ENCODE results near the gene FAM171A2.
"Not testable (repeated sequence)": the region's sequence is repeated elsewhere in the genome, so short reads cannot be mapped to it uniquely, and the experiment has no call there.

Gene FAM171A2

GRCh38 chr17:44360144-44360533 is 3.5 kb downstream of the FAM171A2 start:
- no peak for DNase-seq

DNA sequence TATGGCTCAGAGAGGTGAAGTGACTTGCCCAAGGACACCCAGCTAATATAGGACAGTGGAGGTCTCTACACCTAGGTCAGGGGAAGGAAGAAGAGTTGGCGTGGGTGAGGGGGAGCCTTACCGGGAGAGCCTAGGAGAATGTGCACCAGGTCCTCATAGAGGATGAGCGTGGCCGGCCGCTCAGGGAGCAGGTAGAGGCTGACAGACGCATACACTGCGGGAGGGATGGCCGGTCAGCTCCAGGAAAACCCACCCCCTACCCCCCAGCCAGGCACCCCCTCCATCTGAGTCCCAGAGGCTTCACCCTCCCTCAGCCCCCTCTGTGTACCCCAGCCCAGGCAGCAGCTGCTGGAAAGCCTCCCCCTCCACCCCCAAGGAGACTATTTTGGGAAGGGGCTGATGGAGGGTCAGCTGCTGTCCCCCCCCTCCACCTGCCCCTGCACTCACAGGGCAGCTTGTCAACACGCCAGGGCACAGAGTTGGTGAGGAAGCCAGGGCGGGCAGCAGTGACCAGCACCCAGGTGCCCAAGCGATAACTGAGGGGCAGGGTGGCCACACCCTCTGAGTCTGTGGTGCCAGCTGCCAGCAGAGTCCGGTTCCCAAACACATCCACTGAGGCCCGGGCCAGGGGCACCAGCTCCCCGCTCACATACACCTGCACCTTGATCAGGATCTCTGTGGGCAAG is 4.1 kb downstream of the FAM171A2 start:
- no peak for DNase-seq

- DNase-seq = no peak
These were observed 4.6 kb downstream of the FAM171A2 start for GRCh38 chr17:44359006-44359405.

GRCh38 chr17:44358066-44358465 is 5.6 kb downstream of the FAM171A2 start:
- DNase-seq = no peak

GRCh38 chr17:44356241-44356640 is 7.4 kb downstream of the FAM171A2 start:
- no peak for DNase-seq

DNA sequence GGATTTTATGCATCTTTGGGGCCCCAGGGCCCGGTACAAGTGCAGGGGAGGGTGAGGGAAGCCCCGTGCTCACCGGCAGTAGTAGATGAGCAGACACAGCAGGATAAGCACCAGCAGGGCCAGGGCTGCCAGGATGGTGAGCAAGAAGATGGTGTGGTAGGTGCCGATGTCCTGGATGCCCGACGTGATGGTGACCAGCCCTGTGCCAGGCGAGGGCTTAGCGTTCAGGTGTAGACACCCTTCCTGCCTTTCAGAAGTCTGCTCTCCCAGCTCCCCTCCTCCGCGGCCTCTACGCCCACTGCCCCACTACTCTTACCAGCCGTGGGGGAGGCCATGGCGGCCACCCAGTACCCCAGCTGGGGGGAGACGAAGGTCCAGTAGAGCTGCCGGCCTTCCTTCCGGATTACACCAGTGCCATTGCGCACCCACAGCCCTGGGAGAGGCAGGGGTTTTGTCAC is 8.0 kb downstream of the FAM171A2 start:
- DNase-seq = no peak

GRCh38 chr17:44354582-44355561 is 8.8 kb downstream of the FAM171A2 start:
- DNase-seq = no peak

GRCh38 chr17:44353672-44354331 is 9.9 kb downstream of the FAM171A2 start:
- no peak for DNase-seq

DNA sequence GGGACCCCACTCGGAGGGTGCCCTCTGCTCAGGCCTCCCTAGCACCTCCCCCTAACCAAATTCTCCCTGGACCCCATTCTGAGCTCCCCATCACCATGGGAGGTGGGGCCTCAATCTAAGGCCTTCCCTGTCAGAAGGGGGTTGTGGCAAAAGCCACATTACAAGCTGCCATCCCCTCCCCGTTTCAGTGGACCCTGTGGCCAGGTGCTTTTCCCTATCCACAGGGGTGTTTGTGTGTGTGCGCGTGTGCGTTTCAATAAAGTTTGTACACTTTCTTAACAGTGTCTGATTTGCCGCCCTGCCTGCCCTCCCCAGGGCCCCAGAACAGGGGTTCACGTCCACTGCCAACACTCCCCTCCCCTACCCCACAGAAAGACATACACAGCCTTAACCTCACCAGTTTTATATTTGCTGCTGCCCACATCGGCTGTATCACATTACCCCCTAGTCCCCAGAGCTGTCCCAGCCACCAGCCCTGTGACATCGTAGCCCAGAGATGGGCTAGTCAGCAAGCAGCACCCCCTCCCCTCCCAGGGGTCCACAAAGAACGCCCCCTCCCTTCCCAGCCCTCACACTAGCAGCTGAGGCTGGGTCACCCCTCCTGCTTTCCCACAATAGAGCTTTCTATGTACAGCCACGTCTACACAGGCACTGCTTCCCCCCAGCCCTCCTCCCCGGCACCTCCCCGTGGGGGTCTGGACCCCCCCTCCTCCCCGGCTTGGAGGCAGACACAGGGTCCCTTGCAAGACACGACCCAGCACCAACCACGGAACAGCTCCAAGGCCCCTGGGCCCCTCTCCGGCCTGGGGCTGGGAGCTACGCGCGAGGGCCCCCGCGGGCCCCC is 10.6 kb downstream of the FAM171A2 start:
- DNase-seq = no peak

DNA sequence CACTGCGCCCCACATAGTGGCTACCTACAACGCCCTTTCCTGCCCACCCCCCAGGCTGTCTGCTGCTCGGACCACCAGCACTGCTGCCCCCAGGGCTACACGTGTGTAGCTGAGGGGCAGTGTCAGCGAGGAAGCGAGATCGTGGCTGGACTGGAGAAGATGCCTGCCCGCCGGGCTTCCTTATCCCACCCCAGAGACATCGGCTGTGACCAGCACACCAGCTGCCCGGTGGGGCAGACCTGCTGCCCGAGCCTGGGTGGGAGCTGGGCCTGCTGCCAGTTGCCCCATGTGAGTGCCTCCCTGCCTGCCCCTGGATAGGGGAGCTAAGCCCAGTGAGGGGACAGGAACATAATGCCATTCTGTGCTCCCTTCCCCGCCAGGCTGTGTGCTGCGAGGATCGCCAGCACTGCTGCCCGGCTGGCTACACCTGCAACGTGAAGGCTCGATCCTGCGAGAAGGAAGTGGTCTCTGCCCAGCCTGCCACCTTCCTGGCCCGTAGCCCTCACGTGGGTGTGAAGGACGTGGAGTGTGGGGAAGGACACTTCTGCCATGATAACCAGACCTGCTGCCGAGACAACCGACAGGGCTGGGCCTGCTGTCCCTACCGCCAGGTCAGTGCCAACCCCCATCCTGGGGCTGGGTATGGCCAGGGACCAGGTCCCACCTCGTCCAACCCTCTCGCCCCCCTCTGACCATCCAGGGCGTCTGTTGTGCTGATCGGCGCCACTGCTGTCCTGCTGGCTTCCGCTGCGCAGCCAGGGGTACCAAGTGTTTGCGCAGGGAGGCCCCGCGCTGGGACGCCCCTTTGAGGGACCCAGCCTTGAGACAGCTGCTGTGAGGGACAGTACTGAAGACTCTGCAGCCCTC is 11.5 kb downstream of the FAM171A2 start:
- no peak for DNase-seq

DNA sequence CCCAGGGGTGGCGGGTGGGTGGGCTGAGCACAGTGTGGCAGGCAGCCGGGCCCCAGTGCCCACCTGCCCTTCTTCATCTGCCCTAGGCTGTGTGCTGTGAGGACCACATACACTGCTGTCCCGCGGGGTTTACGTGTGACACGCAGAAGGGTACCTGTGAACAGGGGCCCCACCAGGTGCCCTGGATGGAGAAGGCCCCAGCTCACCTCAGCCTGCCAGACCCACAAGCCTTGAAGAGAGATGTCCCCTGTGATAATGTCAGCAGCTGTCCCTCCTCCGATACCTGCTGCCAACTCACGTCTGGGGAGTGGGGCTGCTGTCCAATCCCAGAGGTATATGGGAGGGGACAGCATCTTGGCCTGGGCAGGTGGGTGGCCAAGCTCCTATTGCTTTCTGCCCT is 12.2 kb downstream of the FAM171A2 start:
- no peak for DNase-seq

DNA sequence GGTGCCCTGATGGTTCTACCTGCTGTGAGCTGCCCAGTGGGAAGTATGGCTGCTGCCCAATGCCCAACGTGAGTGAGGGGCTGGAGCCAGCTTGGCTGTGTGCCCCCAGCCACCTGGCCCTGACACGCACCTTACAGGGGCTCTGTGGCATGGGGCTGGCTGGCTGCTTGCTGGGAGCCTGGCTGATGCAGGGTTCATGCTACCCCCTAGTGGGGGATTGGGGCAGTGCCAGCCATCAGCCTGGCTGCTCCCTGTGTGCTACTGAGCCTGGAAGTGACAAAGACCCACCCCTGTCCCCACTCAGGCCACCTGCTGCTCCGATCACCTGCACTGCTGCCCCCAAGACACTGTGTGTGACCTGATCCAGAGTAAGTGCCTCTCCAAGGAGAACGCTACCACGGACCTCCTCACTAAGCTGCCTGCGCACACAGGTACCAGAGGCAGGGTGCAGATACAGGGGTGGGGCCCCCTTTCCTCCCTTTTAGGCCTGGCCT is 12.9 kb downstream of the FAM171A2 start:
- peak; percentile 3 for DNase-seq

- no peak for DNase-seq
These were observed 14.0 kb downstream of the FAM171A2 start for GRCh38 chr17:44349553-44350070.

DNA sequence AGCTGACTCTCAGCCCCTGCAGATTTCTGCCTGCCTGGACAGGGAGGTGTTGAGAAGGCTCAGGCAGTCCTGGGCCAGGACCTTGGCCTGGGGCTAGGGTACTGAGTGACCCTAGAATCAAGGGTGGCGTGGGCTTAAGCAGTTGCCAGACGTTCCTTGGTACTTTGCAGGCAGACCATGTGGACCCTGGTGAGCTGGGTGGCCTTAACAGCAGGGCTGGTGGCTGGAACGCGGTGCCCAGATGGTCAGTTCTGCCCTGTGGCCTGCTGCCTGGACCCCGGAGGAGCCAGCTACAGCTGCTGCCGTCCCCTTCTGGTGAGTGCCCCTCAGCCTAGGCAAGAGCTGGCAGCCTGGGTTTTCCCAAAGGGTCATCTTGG is 14.7 kb downstream of the FAM171A2 start:
- DNase-seq = no peak

DNA sequence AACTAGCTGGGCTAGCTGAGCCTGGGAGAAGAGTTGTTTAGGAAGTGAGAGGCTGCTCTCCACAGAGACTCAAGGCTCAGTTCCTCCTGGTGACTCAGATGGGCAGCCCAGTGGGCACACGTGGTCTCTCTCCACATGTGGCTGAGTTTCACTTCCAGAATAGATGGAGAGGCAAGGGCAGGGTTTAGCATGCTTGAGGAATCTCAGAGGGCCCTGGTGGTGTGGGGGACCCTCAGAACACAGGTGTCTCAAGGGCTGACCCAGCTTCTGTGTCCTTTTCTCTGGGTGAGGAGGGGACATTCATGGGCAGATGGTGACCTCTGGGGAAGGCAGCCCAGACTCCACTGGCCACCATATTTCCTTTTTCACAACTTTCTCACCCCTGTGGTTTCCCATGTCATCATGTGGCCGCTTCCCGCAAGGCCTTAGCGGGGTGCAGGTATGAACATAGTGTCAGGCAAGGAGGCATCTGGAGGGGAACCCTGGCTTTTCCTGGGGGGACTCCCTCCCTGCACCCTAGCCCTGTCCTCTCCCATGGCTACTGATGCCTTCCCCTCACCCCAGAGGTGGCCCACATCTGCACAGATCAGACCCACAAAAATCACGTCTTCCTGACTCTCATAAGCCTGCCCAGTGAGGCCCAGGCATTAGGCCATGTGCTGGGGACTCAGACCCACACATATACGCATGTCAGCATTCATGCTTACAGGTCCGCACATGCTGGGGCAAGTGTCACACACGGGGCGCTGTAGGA is 15.2 kb downstream of the FAM171A2 start:
- DNase-seq = no peak

DNA sequence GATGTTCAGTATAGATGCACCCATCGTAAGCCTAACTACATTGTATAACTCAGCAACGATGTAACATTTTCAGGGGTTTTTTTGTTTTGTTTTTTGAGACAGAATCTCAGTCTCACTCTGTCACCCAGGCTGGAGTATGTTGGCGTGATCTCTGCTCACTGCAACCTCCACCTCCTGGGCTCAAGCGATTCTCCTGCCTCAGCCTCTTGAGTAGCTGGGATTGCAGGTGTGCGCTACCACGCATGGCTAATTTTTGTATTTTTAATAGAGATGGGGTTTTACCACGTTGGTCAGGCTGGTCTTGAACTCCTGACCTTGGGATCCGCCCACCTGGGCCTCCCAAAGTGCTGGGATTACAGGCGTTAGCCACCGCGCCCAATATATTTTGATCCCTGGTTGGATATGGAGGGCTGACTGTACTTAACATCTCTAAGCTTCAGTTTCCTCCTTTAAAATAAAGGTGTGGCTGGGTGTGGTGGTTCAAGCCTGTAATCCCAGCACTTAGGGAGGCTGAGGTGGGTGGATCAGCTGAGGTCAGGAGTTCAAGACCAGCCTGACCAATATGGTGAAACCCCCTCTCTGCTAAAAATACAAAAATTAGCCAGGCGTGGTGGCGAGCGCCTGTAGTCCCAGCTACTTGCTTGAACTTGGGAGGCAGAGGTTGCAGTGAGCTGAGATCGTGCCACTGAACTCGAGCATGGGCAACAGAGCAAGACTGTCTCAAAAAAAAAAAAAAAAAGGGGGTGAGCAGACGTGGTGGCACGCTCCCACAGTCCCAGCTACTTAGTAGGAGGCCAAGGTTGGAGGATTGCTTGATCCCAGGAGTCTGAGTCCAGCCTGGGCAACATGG is 16.2 kb downstream of the FAM171A2 start:
- DNase-seq = not testable (repeated sequence)

- DNase-seq = no peak
These were observed 17.4 kb downstream of the FAM171A2 start for GRCh38 chr17:44346064-44346844.

- DNase-seq = peak; percentile 62
These were observed 18.1 kb downstream of the FAM171A2 start for GRCh38 chr17:44345454-44346026.

Measured in kidney glomerular epithelial cell (primary cell).